GM12878 (cell line): Measurements from ENCODE around the gene SYS1. TPM values are rescaled to one million over a fixed set of nuclear protein-coding genes. Genes with fewer than 3 reads are reported as not detected.

ENCODE experiments used
- ATAC-seq: fragments of 200-7000 bp; cut with Tn5 transposase; 3 replicates; pipeline ENCODE4 v1.9.1; 2020; ENCODE audit warnings: mild to moderate bottlenecking, moderate library complexity
- BruUV-seq: library from RNA; stranded (reverse); fragments of 400-500 nt; replicated peaks from 2 replicates; lab custom pipeline; 2021; lab: Mats Ljungman, UMichigan
- CTCF ChIA-PET: fragments of 300-600 bp; sonication (Branson Sonifier 250); formaldehyde crosslinking; extraction: SDS; loops from one replicate; lab custom pipeline; 2021; ENCODE audit warnings: inconsistent platforms; lab: Yijun Ruan, JAX
- POLR2A ChIA-PET: fragments of 350-600 bp; formaldehyde crosslinking; extraction: SDS; loops from one replicate; lab custom pipeline; 2021; ENCODE audit warnings: inconsistent platforms; lab: Charles Lee
- RAD21 ChIA-PET: fragments of 300-600 bp; sonication (Branson Sonifier 250); formaldehyde crosslinking; loops from one replicate; lab custom pipeline; 2023; ENCODE audit warnings: antibody characterized with exemption; ENCODE audit not compliant: unreplicated experiment; lab: Charles Lee
- SMC1A ChIA-PET: fragments of 300-600 bp; sonication (Branson Sonifier 250); formaldehyde crosslinking; loops from one replicate; lab custom pipeline; 2023; ENCODE audit not compliant: unreplicated experiment, uncharacterized antibody; lab: Charles Lee
- DNase-seq: peaks from one replicate; pipeline ENCODE4 v3.0.0-alpha.2; 2011; ENCODE audit warnings: low read depth, low spot score
- FAIRE-seq: peaks from 3 replicates; lab custom pipeline; 2011; peaks lifted over from hg19 to GRCh38; lab: Jason Lieb, UNC
- H2AFZ ChIP-seq: 2 replicates; pipeline ENCODE4 v1.6.0; 2011; ENCODE audit warnings: low read depth, low read length, control low read depth; ENCODE audit not compliant: control insufficient read depth
- H3K27ac ChIP-seq: 2 replicates; pipeline ENCODE4 v1.5.1; 2011; ENCODE audit warnings: control low read depth; ENCODE audit not compliant: control insufficient read depth, insufficient read depth
- H3K27me3 ChIP-seq, 2 experiments: replicated peaks in 1 of 2; 2 replicates each; pipeline versions ENCODE4 v1.6.0 to v1.6.1; 2011; ENCODE audit warnings: low read length in 1 of 2; ENCODE audit not compliant: control insufficient read depth in 2 of 2, insufficient read depth in 2 of 2
- H3K36me3 ChIP-seq, 2 experiments: 2 replicates each; pipeline ENCODE4 v1.5.1; 2011; ENCODE audit warnings: low read length in 1 of 2; ENCODE audit not compliant: control insufficient read depth in 2 of 2, insufficient read depth in 2 of 2
- H3K4me1 ChIP-seq: 2 replicates; pipeline ENCODE4 v1.6.1; 2011; ENCODE audit warnings: mild to moderate bottlenecking, low read length, moderate library complexity, mixed read lengths; ENCODE audit not compliant: control insufficient read depth, insufficient read depth
- H3K4me2 ChIP-seq: 2 replicates; pipeline ENCODE4 v1.6.0; 2011; ENCODE audit warnings: control low read depth; ENCODE audit not compliant: control insufficient read depth, insufficient read depth
- H3K4me3 ChIP-seq: fragments of 200-600 bp; sonication (generic); 2 replicates; pipeline ENCODE4 v1.5.1; 2016
- H3K79me2 ChIP-seq: 2 replicates; pipeline ENCODE4 v1.6.0; 2011; ENCODE audit warnings: low read length; ENCODE audit not compliant: control insufficient read depth, insufficient read depth
- H3K9ac ChIP-seq: 2 replicates; pipeline ENCODE4 v1.8.0; 2011; ENCODE audit warnings: low read length, control low read depth, mixed read lengths; ENCODE audit not compliant: control insufficient read depth, insufficient read depth
- H3K9me3 ChIP-seq: replicated peaks from 3 replicates; pipeline ENCODE4 v1.5.1; 2011; ENCODE audit warnings: mild to moderate bottlenecking, low read length; ENCODE audit not compliant: control insufficient read depth, insufficient read depth
- H4K20me1 ChIP-seq: 2 replicates; pipeline ENCODE4 v1.6.0; 2011; ENCODE audit not compliant: control insufficient read depth, insufficient read depth
- ATF7 ChIP-seq: fragments of 450-650 bp; IDR thresholded peaks from 2 replicates; pipeline ENCODE4 v1.6.1; 2016; ENCODE audit warnings: low read depth, mild to moderate bottlenecking
- HDAC2 ChIP-seq: fragments of 200-600 bp; sonication (generic); IDR thresholded peaks from 2 replicates; pipeline ENCODE4 v1.6.1; 2017
- IKZF1 ChIP-seq: fragments of 450-650 bp; conservative IDR thresholded peaks from 2 replicates; pipeline ENCODE4 v1.6.1; 2017; ENCODE audit warnings: antibody characterized with exemption, mild to moderate bottlenecking
- NFXL1 ChIP-seq: fragments of 450-650 bp; IDR thresholded peaks from 2 replicates; pipeline ENCODE4 v1.6.1; 2017; ENCODE audit warnings: antibody characterized with exemption, mild to moderate bottlenecking, borderline replicate concordance
- NR2C2 ChIP-seq: IDR thresholded peaks from 2 replicates; pipeline ENCODE4 v1.6.1; 2011; ENCODE audit warnings: borderline replicate concordance, low read depth; ENCODE audit not compliant: control insufficient read depth, insufficient read length
- PAX8 ChIP-seq: fragments of 450-650 bp; IDR thresholded peaks from 2 replicates; pipeline ENCODE4 v1.6.1; 2017; ENCODE audit warnings: mild to moderate bottlenecking, moderate library complexity
- SP1 ChIP-seq: IDR thresholded peaks from one replicate; pipeline ENCODE4 v1.6.1; 2011; ENCODE audit warnings: low read depth, low read length
- SUZ12 ChIP-seq: fragments of 200-600 bp; sonication (generic); IDR thresholded peaks from one replicate; pipeline ENCODE4 v1.6.1; 2018; ENCODE audit warnings: antibody characterized with exemption, mild to moderate bottlenecking; ENCODE audit not compliant: unreplicated experiment
- TCF7 ChIP-seq: IDR thresholded peaks from 2 replicates; pipeline ENCODE4 v1.6.1; 2014; ENCODE audit warnings: antibody characterized with exemption, borderline replicate concordance
- WGBS: methylation state at CpG from one replicate; pipeline ENCODE4 v1.1.6; 2016; ENCODE audit warnings: low lambda C conversion rate; ENCODE audit not compliant: insufficient replicate concordance, insufficient coverage; ENCODE audit errors: missing lambda C conversion rate; 5-methylcytosine and 5-hydroxymethylcytosine counted together
- in situ Hi-C: fragments of 300-500 bp; cut with MboI; formaldehyde crosslinking; loops from 9 replicates; pipeline ENCODE4 v1.14.3; 2018; ENCODE audit warnings: mixed read lengths
- intact Hi-C: fragments of 100-400 bp; cut with micrococcal nuclease; formaldehyde crosslinking; loops from one replicate; pipeline ENCODE4 v1.14.2; 2022; ENCODE audit not compliant: unreplicated experiment
- polyA plus RNA-seq, 11 experiments: library from polyadenylated mRNA; depleted of rRNA in 4 of 11; unstranded in 6 of 11; stranded (reverse) in 5 of 11; fragments of >200 nt; fragmentation: Nextera tagmentation in 4 of 11; fragmentation: Illumina TruSeq in 1 of 11; extraction: Ambion mirVana in 4 of 11; extraction: Trizol in 1 of 11; gene quantifications; 1 replicate in 1 of 11; 2 replicates in 10 of 11; pipeline versions ENCODE4 v1.2.1 to v1.2.3, GENCODE V29; 2011 to 2016; ENCODE audit warnings: inconsistent platforms in 2 of 11, missing spikeins in 2 of 11, low read depth in 1 of 11
- total RNA-seq, 4 experiments: library from RNA; depleted of rRNA in 3 of 4; stranded (reverse); fragments of >200 nt in 3 of 4; fragmentation: Illumina TruSeq in 1 of 4; extraction: Trizol in 1 of 4; gene quantifications; 2 replicates each; pipeline versions ENCODE4 v1.2.1 to v1.2.3, GENCODE V29; 2013 to 2021
- TF ChIP-seq, protein P1 (sequence below): fragments of 450-650 bp; IDR thresholded peaks from 2 replicates; pipeline ENCODE4 v1.6.1; 2017; ENCODE audit warnings: borderline replicate concordance
- TF ChIP-seq, protein P2 (sequence below): IDR thresholded peaks from 2 replicates; pipeline ENCODE4 v1.6.1; 2012; ENCODE audit warnings: low read depth, low read length, improper control_type of control experiment
- TF ChIP-seq, protein P3 (sequence below): fragments of 450-650 bp; IDR thresholded peaks from 2 replicates; pipeline ENCODE4 v1.6.1; 2017; ENCODE audit warnings: mild to moderate bottlenecking
- TF ChIP-seq, protein P4 (sequence below): fragments of 450-650 bp; IDR thresholded peaks from 2 replicates; pipeline ENCODE4 v1.6.1; 2016; ENCODE audit warnings: mild to moderate bottlenecking, moderate library complexity, borderline replicate concordance

SYS1 gene
- total and polyA plus RNA-seq, 10 of the 15 experiments (the other 5 are each of a cell fraction or from before 2014, with no cell fraction given), result 5.1 to 22.6 (median 9.3) TPM

DNA sequence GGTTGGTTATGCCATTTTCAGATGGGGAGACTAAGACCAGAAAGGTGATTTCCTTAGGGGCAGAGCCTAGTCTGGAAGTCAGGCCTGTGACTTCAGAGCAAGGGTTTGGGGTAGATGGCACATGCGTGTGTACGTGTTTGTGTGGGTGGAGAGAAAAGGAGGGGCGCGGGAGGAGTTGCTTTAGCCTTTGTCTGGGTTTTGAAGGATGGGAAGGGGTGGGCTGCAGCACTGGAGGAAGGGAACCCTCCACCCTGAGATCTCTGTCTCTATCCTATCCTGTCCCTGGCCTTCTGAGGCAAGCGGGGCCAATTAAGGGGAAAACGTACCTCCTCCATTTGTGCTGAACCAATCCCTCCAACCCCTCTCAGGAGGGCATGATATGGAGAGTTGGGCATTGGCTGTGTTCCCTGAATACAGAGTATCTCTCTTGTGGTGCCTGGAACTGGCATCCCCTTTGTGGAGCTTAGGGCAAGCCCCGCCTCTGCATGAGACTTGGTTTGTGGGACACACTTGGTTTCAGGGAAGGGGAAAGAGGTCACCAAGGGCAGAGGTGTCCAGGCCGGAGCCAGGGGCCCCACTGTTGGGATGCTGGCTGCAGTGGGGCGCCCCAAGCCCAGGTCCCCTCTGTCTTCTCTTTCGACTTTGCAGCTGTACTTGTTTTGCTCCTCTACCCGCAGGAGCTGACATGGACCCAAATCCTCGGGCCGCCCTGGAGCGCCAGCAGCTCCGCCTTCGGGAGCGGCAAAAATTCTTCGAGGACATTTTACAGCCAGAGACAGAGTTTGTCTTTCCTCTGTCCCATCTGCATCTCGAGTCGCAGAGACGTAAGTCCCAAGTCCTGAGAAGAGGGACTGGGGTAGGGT lies 45.1 kb downstream of the SYS1 start, which contains the start of gene DBNDD2:
TSS of gene DBNDD2 (plus strand) at position 507 of the 863 bp plus-strand sequence. CDS start at position 686, 179 bp downstream.
- no TSS peak for BruUV-seq
- intact Hi-C loops (no loop called here), in situ Hi-C loops (no loop called here)
- Histone ChIP-seq H3K9me3 (no peaks in the 10 kb centered on the region), H3K36me3 (no peaks in the 10 kb centered on the region; a peak in 1 of 4 replicates), H3K27ac (no peak within 1 kb of the TSS), H3K27me3 (peaks cover 3 to 6% of the 10 kb centered on the region in 2 experiments; a peak in 3 of 4 replicates), H2AFZ (no peak within 1 kb of the TSS), H3K9ac (no peak within 1 kb of the TSS), H3K4me2 (no peak within 1 kb of the TSS), H3K79me2 (no peaks in the 10 kb centered on the region), H3K4me3 (no peak within 1 kb of the TSS), H4K20me1 (no peaks in the 10 kb centered on the region), H3K4me1 (0 out of 2 replicates have a peak, but pooled peaks cover 3% of the 10 kb centered on the region)
- 80% methylated on average over 21 of the region's 21 CpGs for WGBS
- ChIA-PET POLR2A (no interaction called here), CTCF (interaction anchor here (0.6 to 2.0 kb wide), 6 partner anchors 8 to 40 kb away, joined by 3 to 7 read pairs (median 4); no protein-coding TSS in a partner anchor), SMC1A (interaction anchor here (0.6 to 1.6 kb wide), 5 partner anchors 22 to 45 kb away, joined by 3 to 4 read pairs (median 3); partner anchors contain the start of gene SYS1), RAD21 (interaction anchor here (1.2 to 2.7 kb wide), 2 partner anchors 29 to 40 kb away, joined by 3 to 8 read pairs; no protein-coding TSS in a partner anchor)
- FAIRE-seq, result no peak
- no peak for ATAC-seq
- DNase-seq, result no peak
- TF ChIP-seq, protein P1, sequence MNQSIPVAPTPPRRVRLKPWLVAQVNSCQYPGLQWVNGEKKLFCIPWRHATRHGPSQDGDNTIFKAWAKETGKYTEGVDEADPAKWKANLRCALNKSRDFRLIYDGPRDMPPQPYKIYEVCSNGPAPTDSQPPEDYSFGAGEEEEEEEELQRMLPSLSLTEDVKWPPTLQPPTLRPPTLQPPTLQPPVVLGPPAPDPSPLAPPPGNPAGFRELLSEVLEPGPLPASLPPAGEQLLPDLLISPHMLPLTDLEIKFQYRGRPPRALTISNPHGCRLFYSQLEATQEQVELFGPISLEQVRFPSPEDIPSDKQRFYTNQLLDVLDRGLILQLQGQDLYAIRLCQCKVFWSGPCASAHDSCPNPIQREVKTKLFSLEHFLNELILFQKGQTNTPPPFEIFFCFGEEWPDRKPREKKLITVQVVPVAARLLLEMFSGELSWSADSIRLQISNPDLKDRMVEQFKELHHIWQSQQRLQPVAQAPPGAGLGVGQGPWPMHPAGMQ, result no peak
- TF ChIP-seq SP1 (no peak), HDAC2 (no peak), PAX8 (no peak), ATF7 (no peak), NR2C2 (no peak), NFXL1 (no peak), TCF7 (no peak), IKZF1 (no peak), SUZ12 (no peak)
- TF ChIP-seq, protein P2, sequence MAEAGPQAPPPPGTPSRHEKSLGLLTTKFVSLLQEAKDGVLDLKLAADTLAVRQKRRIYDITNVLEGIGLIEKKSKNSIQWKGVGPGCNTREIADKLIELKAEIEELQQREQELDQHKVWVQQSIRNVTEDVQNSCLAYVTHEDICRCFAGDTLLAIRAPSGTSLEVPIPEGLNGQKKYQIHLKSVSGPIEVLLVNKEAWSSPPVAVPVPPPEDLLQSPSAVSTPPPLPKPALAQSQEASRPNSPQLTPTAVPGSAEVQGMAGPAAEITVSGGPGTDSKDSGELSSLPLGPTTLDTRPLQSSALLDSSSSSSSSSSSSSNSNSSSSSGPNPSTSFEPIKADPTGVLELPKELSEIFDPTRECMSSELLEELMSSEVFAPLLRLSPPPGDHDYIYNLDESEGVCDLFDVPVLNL, result no peak
- TF ChIP-seq, protein P3, sequence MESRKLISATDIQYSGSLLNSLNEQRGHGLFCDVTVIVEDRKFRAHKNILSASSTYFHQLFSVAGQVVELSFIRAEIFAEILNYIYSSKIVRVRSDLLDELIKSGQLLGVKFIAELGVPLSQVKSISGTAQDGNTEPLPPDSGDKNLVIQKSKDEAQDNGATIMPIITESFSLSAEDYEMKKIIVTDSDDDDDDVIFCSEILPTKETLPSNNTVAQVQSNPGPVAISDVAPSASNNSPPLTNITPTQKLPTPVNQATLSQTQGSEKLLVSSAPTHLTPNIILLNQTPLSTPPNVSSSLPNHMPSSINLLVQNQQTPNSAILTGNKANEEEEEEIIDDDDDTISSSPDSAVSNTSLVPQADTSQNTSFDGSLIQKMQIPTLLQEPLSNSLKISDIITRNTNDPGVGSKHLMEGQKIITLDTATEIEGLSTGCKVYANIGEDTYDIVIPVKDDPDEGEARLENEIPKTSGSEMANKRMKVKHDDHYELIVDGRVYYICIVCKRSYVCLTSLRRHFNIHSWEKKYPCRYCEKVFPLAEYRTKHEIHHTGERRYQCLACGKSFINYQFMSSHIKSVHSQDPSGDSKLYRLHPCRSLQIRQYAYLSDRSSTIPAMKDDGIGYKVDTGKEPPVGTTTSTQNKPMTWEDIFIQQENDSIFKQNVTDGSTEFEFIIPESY, result no peak
- TF ChIP-seq, protein P4, sequence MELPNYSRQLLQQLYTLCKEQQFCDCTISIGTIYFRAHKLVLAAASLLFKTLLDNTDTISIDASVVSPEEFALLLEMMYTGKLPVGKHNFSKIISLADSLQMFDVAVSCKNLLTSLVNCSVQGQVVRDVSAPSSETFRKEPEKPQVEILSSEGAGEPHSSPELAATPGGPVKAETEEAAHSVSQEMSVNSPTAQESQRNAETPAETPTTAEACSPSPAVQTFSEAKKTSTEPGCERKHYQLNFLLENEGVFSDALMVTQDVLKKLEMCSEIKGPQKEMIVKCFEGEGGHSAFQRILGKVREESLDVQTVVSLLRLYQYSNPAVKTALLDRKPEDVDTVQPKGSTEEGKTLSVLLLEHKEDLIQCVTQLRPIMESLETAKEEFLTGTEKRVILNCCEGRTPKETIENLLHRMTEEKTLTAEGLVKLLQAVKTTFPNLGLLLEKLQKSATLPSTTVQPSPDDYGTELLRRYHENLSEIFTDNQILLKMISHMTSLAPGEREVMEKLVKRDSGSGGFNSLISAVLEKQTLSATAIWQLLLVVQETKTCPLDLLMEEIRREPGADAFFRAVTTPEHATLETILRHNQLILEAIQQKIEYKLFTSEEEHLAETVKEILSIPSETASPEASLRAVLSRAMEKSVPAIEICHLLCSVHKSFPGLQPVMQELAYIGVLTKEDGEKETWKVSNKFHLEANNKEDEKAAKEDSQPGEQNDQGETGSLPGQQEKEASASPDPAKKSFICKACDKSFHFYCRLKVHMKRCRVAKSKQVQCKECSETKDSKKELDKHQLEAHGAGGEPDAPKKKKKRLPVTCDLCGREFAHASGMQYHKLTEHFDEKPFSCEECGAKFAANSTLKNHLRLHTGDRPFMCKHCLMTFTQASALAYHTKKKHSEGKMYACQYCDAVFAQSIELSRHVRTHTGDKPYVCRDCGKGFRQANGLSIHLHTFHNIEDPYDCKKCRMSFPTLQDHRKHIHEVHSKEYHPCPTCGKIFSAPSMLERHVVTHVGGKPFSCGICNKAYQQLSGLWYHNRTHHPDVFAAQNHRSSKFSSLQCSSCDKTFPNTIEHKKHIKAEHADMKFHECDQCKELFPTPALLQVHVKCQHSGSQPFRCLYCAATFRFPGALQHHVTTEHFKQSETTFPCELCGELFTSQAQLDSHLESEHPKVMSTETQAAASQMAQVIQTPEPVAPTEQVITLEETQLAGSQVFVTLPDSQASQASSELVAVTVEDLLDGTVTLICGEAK, result no peak
